Endodermal cell (in vitro differentiated cells): ENCODE measurements around the gene NFIC. TPM values are rescaled to one million over a fixed set of nuclear protein-coding genes. Genes with fewer than 3 reads are reported as not detected.

ENCODE experiments used
- DNase-seq: peaks from one replicate; pipeline ENCODE4 v3.0.0-alpha.2; 2017
- H3K27ac ChIP-seq: 2 replicates; pipeline ENCODE4 v1.5.1; 2013; ENCODE audit warnings: mild to moderate bottlenecking, low read depth, low read length, moderate library complexity
- H3K27me3 ChIP-seq: 2 replicates; pipeline ENCODE4 v1.6.1; 2013; ENCODE audit warnings: mild to moderate bottlenecking, low read length, moderate library complexity; ENCODE audit not compliant: insufficient read depth, control insufficient read depth, poor library complexity, severe bottlenecking
- H3K36me3 ChIP-seq: 2 replicates; pipeline ENCODE4 v1.7.0; 2013; ENCODE audit warnings: mild to moderate bottlenecking, low read length, moderate library complexity; ENCODE audit not compliant: control insufficient read depth, insufficient read depth
- H3K4me1 ChIP-seq: one replicate; pipeline ENCODE4 v1.7.0; 2013; ENCODE audit warnings: low read length; ENCODE audit not compliant: control insufficient read depth, insufficient read depth
- H3K4me3 ChIP-seq: 2 replicates; pipeline ENCODE4 v1.5.1; 2013; ENCODE audit warnings: mild to moderate bottlenecking, low read length, moderate library complexity
- H3K9ac ChIP-seq: 2 replicates; pipeline ENCODE4 v1.6.1; 2013; ENCODE audit warnings: mild to moderate bottlenecking, low read length, moderate library complexity; ENCODE audit not compliant: poor library complexity, severe bottlenecking; ENCODE audit errors: extremely low read depth
- H3K9me3 ChIP-seq: 2 replicates; pipeline ENCODE4 v1.6.1; 2013; ENCODE audit warnings: mild to moderate bottlenecking, low read length, moderate library complexity; ENCODE audit not compliant: control insufficient read depth
- H3K27ac Mint-ChIP-seq: 2 replicates; pipeline ENCODE4 v1.8.0; 2020; ENCODE audit warnings: mixed read lengths
- H3K27me3 Mint-ChIP-seq: 2 replicates; pipeline ENCODE4 v1.8.0; 2021; ENCODE audit warnings: mild to moderate bottlenecking, mixed read lengths; ENCODE audit not compliant: insufficient read depth
- H3K36me3 Mint-ChIP-seq: 2 replicates; pipeline ENCODE4 v1.8.0; 2020; ENCODE audit warnings: low read depth, mixed read lengths
- H3K4me1 Mint-ChIP-seq: 2 replicates; pipeline ENCODE4 v1.8.0; 2020; ENCODE audit warnings: mixed read lengths
- H3K4me3 Mint-ChIP-seq: 2 replicates; pipeline ENCODE4 v1.8.0; 2020; ENCODE audit warnings: mild to moderate bottlenecking, moderate library complexity, mixed read lengths
- H3K9me3 Mint-ChIP-seq: 2 replicates; pipeline ENCODE4 v1.8.0; 2020; ENCODE audit warnings: mild to moderate bottlenecking, mixed read lengths
- CTCF ChIP-seq: fragments of 200-600 bp; sonication (generic); conservative IDR thresholded peaks from 2 replicates; pipeline ENCODE4 v1.5.0; 2021; ENCODE audit warnings: antibody characterized with exemption, mild to moderate bottlenecking
- WGBS, 2 experiments: methylation state at CpG; one replicate each; pipeline versions ENCODE4 v1.1.5 to v1.1.7; 2013; ENCODE audit warnings: missing lambda C conversion rate in 2 of 2, mixed read lengths in 1 of 2; ENCODE audit not compliant: insufficient coverage in 1 of 2, insufficient read length in 1 of 2; 5-methylcytosine and 5-hydroxymethylcytosine counted together
- total RNA-seq, 2 donors: library from RNA; stranded (reverse); fragmentation: NEBNext Ultra II Directional in 1 of 2; extraction: Animal tissue kit (Norgen Biotek cat#: 25700) in 1 of 2; gene quantifications; 2 replicates in 1 of 2; 3 replicates in 1 of 2; pipeline ENCODE4 v1.2.1, GENCODE V29; 2021

NFIC gene
- total RNA-seq, 2 donors from 2014 or later = 5.2 to 6.6 TPM

- Mint-ChIP-seq H3K9me3 (no peaks in the 10 kb centered on the region), H3K27me3 (no peaks in the 10 kb centered on the region)
Measured at GRCh38 chr19:3514930-3515329, 148.5 kb downstream of the NFIC start.

GRCh38 chr19:3515891-3516422 is 149.6 kb downstream of the NFIC start:
- Histone ChIP-seq H3K9ac (no peak overlapping the region), H3K9me3 (no peaks in the 10 kb centered on the region), H3K27ac (no peak overlapping the region), H3K4me3 (no peak overlapping the region), H3K36me3 (peaks cover 14% of the 10 kb centered on the region), H3K4me1 (no peaks in the 10 kb centered on the region), H3K27me3 (no peaks in the 10 kb centered on the region)
- no peaks in the 10 kb centered on the region for H3K27me3 Mint-ChIP-seq
- WGBS, 2 experiments = 92% methylated on average over 15 of the region's 15 CpGs
- peaks cover 5% of the 10 kb centered on the region for H3K4me1 Mint-ChIP-seq
- H3K9me3 Mint-ChIP-seq = no peaks in the 10 kb centered on the region
- TF ChIP-seq CTCF = no peak
- no peak overlapping the region for H3K4me3 Mint-ChIP-seq
- peak overlapping the region; percentile 30 for H3K27ac Mint-ChIP-seq
- no peak for DNase-seq
- peaks cover 4% of the 10 kb centered on the region for H3K36me3 Mint-ChIP-seq

More at GRCh38 chr19:3514930-3515329, 148.5 kb downstream of the NFIC start:
- TF ChIP-seq CTCF = no peak
- peaks cover 5% of the 10 kb centered on the region for H3K4me1 Mint-ChIP-seq
- Histone ChIP-seq H3K27me3 (no peaks in the 10 kb centered on the region), H3K4me3 (no peak overlapping the region), H3K4me1 (no peaks in the 10 kb centered on the region), H3K9ac (no peak overlapping the region), H3K9me3 (no peaks in the 10 kb centered on the region), H3K27ac (no peak overlapping the region), H3K36me3 (peaks cover 20% of the 10 kb centered on the region)
- peaks cover 4% of the 10 kb centered on the region for H3K36me3 Mint-ChIP-seq
- DNase-seq = no peak
- peak overlapping the region; percentile 58 for H3K27ac Mint-ChIP-seq
- WGBS, 2 experiments = 84 to 92% methylated on average over 11 to 12 of the region's 12 CpGs
- no peak overlapping the region for H3K4me3 Mint-ChIP-seq

- no peak overlapping the region for H3K4me3 ChIP-seq
- peaks cover 5% of the 10 kb centered on the region for H3K4me1 Mint-ChIP-seq
- H3K27me3 ChIP-seq = no peaks in the 10 kb centered on the region
- no peaks in the 10 kb centered on the region for H3K27me3 Mint-ChIP-seq
- 91 to 94% methylated on average over 8 to 15 of the region's 15 CpGs for WGBS, 2 experiments
- no peak overlapping the region for H3K27ac Mint-ChIP-seq
- peaks cover 20% of the 10 kb centered on the region for H3K36me3 ChIP-seq
- H3K9ac ChIP-seq = no peak overlapping the region
- DNase-seq = no peak
- no peak overlapping the region for H3K27ac ChIP-seq
- no peaks in the 10 kb centered on the region for H3K9me3 Mint-ChIP-seq
- peaks cover 7% of the 10 kb centered on the region for H3K36me3 Mint-ChIP-seq
- H3K4me1 ChIP-seq = no peaks in the 10 kb centered on the region
- H3K9me3 ChIP-seq = no peaks in the 10 kb centered on the region
- no peak for TF ChIP-seq CTCF
- H3K4me3 Mint-ChIP-seq = no peak overlapping the region
Measured at GRCh38 chr19:3516675-3517207, 150.4 kb downstream of the NFIC start.
